D721Med (cell line): ENCODE measurements around the gene VPS4A.
"Not testable (repeated sequence)": the region's sequence is repeated elsewhere in the genome, so short reads cannot be mapped to it uniquely, and the experiment has no call there.

Experiments used
- DNase-seq: peaks from one replicate; pipeline ENCODE4 v3.0.0; 2011; ENCODE audit warnings: low spot score; ENCODE audit not compliant: insufficient read length
- FAIRE-seq: peaks from 2 replicates; lab custom pipeline; 2011; peaks lifted over from hg19 to GRCh38; lab: Jason Lieb, UNC
- TF ChIP-seq, protein P1 (sequence below): IDR thresholded peaks from 2 replicates; pipeline ENCODE4 v1.5.1; 2012; ENCODE audit warnings: mild to moderate bottlenecking, control low read depth; ENCODE audit not compliant: insufficient read depth; ENCODE audit errors: missing control alignments

The VPS4A gene

DNA sequence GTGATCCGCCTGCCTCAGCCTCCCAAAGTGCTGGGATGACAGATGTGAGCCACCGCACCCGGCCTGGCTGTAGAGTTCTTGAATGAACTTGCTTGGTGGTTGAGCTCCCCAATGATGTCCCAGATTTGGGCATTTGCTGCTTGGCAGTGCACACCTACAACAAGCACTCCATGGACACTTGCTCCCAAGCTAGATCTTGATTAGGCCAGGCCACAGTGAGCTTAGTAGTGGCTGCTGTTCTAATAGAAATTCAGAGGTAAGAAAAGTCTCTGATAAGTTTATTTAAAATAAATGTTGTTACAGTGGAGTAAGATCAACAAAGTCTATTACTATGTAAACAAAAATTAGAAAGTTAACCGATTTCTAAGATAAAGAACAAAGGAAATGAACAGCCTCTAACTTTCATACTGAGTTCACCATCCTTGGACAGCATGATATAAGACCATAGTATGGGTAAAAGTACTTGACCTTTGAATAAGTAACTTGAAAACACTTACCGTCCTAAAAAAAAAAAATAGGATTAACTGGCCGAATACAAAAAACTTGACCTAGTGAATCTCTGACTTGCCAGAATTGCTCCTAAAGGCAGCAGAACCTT, 39.5 kb downstream of the VPS4A start:
- FAIRE-seq (no peak), DNase-seq (no peak)
- TF ChIP-seq, protein P1, sequence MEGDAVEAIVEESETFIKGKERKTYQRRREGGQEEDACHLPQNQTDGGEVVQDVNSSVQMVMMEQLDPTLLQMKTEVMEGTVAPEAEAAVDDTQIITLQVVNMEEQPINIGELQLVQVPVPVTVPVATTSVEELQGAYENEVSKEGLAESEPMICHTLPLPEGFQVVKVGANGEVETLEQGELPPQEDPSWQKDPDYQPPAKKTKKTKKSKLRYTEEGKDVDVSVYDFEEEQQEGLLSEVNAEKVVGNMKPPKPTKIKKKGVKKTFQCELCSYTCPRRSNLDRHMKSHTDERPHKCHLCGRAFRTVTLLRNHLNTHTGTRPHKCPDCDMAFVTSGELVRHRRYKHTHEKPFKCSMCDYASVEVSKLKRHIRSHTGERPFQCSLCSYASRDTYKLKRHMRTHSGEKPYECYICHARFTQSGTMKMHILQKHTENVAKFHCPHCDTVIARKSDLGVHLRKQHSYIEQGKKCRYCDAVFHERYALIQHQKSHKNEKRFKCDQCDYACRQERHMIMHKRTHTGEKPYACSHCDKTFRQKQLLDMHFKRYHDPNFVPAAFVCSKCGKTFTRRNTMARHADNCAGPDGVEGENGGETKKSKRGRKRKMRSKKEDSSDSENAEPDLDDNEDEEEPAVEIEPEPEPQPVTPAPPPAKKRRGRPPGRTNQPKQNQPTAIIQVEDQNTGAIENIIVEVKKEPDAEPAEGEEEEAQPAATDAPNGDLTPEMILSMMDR, result no peak

- FAIRE-seq (no peak), DNase-seq (no peak)
- TF ChIP-seq, protein P1, result no peak
Measured at GRCh38 chr16:69351309-69352027, 40.3 kb downstream of the VPS4A start, which contains the start of gene TMED6. Gene TMED6, minus strand, starts transcription at chr16:69351786. Its CDS starts 33 bp downstream, at chr16:69351753.

DNA sequence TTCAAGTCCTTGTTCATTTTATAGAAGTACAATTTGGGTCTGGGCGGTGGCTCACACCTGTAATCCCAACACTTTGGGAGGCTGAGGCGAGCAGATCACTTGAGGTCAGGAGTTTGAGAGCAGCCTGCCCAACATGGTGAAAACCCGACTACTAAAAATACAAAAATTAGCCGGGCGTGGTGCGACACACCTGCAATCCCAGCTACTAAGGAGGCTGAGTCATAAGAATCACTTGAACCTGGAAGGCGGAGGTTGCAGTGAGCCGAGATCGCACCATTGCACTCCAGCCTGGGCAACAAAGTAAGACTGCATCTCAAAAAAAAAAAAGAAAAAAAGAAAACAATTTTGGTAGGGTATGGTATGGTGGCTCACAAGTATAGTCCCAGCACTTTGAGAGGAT, 48.9 kb downstream of the VPS4A start:
- FAIRE-seq, result not testable (repeated sequence)

GRCh38 chr16:69363281-69363717, 52.1 kb downstream of the VPS4A start:
- TF ChIP-seq, protein P1, result no peak
- DNase-seq (no peak), FAIRE-seq (no peak)

More for the DNA sequence above, 48.9 kb downstream of the VPS4A start:
- DNase-seq, result not testable (repeated sequence)

GRCh38 chr16:69364088-69364487, 52.9 kb downstream of the VPS4A start:
- no peak for FAIRE-seq
- DNase-seq, result no peak
- TF ChIP-seq, protein P1, result no peak

GRCh38 chr16:69365901-69366300, 54.8 kb downstream of the VPS4A start:
- no peak for DNase-seq
- no peak for FAIRE-seq
- TF ChIP-seq, protein P1, result no peak

GRCh38 chr16:69366431-69366830, 55.3 kb downstream of the VPS4A start:
- FAIRE-seq (no peak), DNase-seq (no peak)
- TF ChIP-seq, protein P1, result no peak
